ENCODE results near the gene VGLL4.

VGLL4 gene

DNA sequence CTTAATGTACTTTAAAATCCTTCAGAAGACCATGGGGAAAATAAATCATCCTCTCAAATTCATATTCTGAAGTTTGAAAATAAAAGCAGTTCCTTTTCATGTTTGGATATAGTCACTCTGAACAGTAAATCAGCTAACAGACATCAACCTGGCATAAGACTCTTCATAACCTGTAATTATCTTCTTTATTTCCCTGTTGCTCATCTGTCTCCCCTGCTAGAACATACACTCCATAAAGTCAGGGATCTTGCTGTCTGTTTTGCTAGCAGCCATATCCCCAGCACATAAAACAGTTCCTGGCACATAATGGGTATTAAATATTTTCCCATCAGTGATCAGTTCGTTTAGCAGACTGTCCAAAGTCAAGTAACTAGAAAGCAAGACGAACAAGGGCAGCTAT lies 11.2 kb downstream of the VGLL4 start:
- no peak for DNase-seq
- Histone ChIP-seq H3K4ac (ENCODE audit: low read depth, low read length) (no peak overlapping the region), H3K18ac (ENCODE audit: low read length) (no peak overlapping the region), H3K9ac (ENCODE audit: low read length) (no peak overlapping the region), H4K91ac (ENCODE audit: low read depth, low read length) (no peak overlapping the region), H3K4me2 (ENCODE audit: low read length) (no peak overlapping the region), H3K4me3 (ENCODE audit: low read depth, low read length) (no peak overlapping the region), H3K27me3 (ENCODE audit: insufficient read depth, low read length) (no peaks in the 10 kb centered on the region), H2BK120ac (ENCODE audit: insufficient read depth, low read length, poor library complexity) (no peak overlapping the region), H2BK5ac (ENCODE audit: low read depth, low read length, poor library complexity) (no peak overlapping the region), H3K36me3 (ENCODE audit: control insufficient read depth in 1 of 2, insufficient read depth in 2 of 2, low read length in 2 of 2) (no peaks in the 10 kb centered on the region), H3K23ac (ENCODE audit: low read length) (no peak overlapping the region), H3K14ac (ENCODE audit: low read length) (no peak overlapping the region), H2AK5ac (ENCODE audit: low read length) (no peak overlapping the region), H3K27ac (ENCODE audit: low read depth, low read length) (no peak overlapping the region), H3K4me1 (ENCODE audit: control insufficient read depth in 1 of 2, insufficient read depth in 2 of 2, low read length in 2 of 2) (no peaks in the 10 kb centered on the region), H2AFZ (ENCODE audit: insufficient read depth, low read length, poor library complexity) (no peak overlapping the region), H2BK12ac (ENCODE audit: low read length) (no peak overlapping the region), H3K79me1 (ENCODE audit: low read length) (no peaks in the 10 kb centered on the region), H4K12ac (ENCODE audit: low read depth, low read length) (no peak overlapping the region), H4K8ac (ENCODE audit: low read depth, low read length) (no peak overlapping the region), H3K79me2 (ENCODE audit: control insufficient read depth, insufficient read depth, low read length, poor library complexity) (peaks cover 6% of the 10 kb centered on the region), H3K9me3 (ENCODE audit: insufficient read depth, low read depth, low read length) (no peaks in the 10 kb centered on the region)
- no CpG with 5 or more reads among the region's 2 CpGs for WGBS (ENCODE audit: extremely low coverage, insufficient coverage, insufficient read length)

DNA sequence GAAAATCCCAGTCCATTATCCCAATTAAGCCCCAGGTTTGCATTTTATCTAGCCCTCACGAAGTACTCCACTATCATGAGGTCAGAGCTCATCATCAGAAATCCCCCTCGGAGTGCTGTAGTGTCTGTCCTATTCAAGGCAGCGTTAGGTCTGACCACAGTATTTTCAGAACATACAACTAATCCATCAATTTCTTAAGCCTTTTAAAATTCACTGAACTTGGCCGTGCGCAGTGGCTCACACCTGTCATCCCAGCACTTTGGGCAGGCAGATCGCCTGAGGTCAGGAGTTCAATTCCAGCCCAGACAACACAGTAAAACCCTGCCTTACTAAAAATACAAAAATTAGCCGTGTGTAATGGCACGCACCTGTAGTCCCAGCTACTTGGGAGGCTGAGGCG lies 11.9 kb downstream of the VGLL4 start:
- WGBS (ENCODE audit: extremely low coverage, insufficient coverage, insufficient read length): no CpG with 5 or more reads among the region's 9 CpGs
- no peak overlapping the region for H3K4me3 ChIP-seq (ENCODE audit: low read depth, low read length)
- H2BK120ac ChIP-seq (ENCODE audit: insufficient read depth, low read length, poor library complexity): no peak overlapping the region
- H4K12ac ChIP-seq (ENCODE audit: low read depth, low read length): no peak overlapping the region
- no peaks in the 10 kb centered on the region for H3K27me3 ChIP-seq (ENCODE audit: insufficient read depth, low read length)
- H2BK5ac ChIP-seq (ENCODE audit: low read depth, low read length, poor library complexity): no peak overlapping the region
- no peak overlapping the region for H3K18ac ChIP-seq (ENCODE audit: low read length)
- no peak overlapping the region for H3K14ac ChIP-seq (ENCODE audit: low read length)
- H3K4me1 ChIP-seq (ENCODE audit: control insufficient read depth in 1 of 2, insufficient read depth in 2 of 2, low read length in 2 of 2): no peaks in the 10 kb centered on the region
- no peak overlapping the region for H3K23ac ChIP-seq (ENCODE audit: low read length)
- H3K27ac ChIP-seq (ENCODE audit: low read depth, low read length): no peak overlapping the region
- H2AK5ac ChIP-seq (ENCODE audit: low read length): no peak overlapping the region
- no peak overlapping the region for H3K9ac ChIP-seq (ENCODE audit: low read length)
- no peak overlapping the region for H2AFZ ChIP-seq (ENCODE audit: insufficient read depth, low read length, poor library complexity)
- H4K8ac ChIP-seq (ENCODE audit: low read depth, low read length): no peak overlapping the region
- peak overlapping the region; percentile 29 for H3K4ac ChIP-seq (ENCODE audit: low read depth, low read length)
- no peak overlapping the region for H2BK12ac ChIP-seq (ENCODE audit: low read length)
- H4K91ac ChIP-seq (ENCODE audit: low read depth, low read length): no peak overlapping the region
- peaks cover 6% of the 10 kb centered on the region for H3K79me2 ChIP-seq (ENCODE audit: control insufficient read depth, insufficient read depth, low read length, poor library complexity)
- no peaks in the 10 kb centered on the region for H3K36me3 ChIP-seq (ENCODE audit: control insufficient read depth in 1 of 2, insufficient read depth in 2 of 2, low read length in 2 of 2)
- H3K79me1 ChIP-seq (ENCODE audit: low read length): no peaks in the 10 kb centered on the region
- H3K9me3 ChIP-seq (ENCODE audit: insufficient read depth, low read depth, low read length): no peaks in the 10 kb centered on the region
- DNase-seq: no peak
- H3K4me2 ChIP-seq (ENCODE audit: low read length): no peak overlapping the region

DNA sequence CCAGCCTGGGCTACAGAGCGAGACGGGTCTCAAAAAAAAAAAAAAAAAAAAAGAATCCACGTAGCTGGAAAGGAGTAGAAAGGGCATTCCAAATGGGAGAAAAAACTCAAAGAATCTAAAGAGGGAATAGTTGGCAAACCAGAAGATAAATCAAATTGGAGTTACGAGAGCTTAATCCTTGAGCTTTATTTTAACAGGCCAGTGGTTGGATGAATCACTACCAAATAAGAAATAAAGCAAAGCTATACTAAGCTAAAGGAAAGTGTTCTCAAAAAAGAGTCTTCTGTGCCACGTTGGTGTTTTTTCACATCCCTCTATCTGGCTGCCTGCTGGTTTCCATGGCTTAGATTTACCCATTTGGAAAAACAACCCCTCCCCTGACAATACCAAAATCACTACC lies 14.0 kb downstream of the VGLL4 start:
- peak in 1 of 2 donors; percentile 57 for DNase-seq
- H2BK5ac ChIP-seq (ENCODE audit: low read depth, low read length, poor library complexity): no peak overlapping the region
- H4K8ac ChIP-seq (ENCODE audit: low read depth, low read length): no peak overlapping the region
- H2BK12ac ChIP-seq (ENCODE audit: low read length): no peak overlapping the region
- H2AFZ ChIP-seq (ENCODE audit: insufficient read depth, low read length, poor library complexity): no peak overlapping the region
- H3K4me3 ChIP-seq (ENCODE audit: low read depth, low read length): no peak overlapping the region
- H3K18ac ChIP-seq (ENCODE audit: low read length): no peak overlapping the region
- H3K23ac ChIP-seq (ENCODE audit: low read length): no peak overlapping the region
- H4K12ac ChIP-seq (ENCODE audit: low read depth, low read length): no peak overlapping the region
- H3K79me1 ChIP-seq (ENCODE audit: low read length): no peaks in the 10 kb centered on the region
- no peak overlapping the region for H2AK5ac ChIP-seq (ENCODE audit: low read length)
- H4K91ac ChIP-seq (ENCODE audit: low read depth, low read length): no peak overlapping the region
- no CpG with 5 or more reads among the region's 5 CpGs for WGBS (ENCODE audit: extremely low coverage, insufficient coverage, insufficient read length)
- H3K27ac ChIP-seq (ENCODE audit: low read depth, low read length): no peak overlapping the region
- no peak overlapping the region for H3K4me2 ChIP-seq (ENCODE audit: low read length)
- H3K9ac ChIP-seq (ENCODE audit: low read length): no peak overlapping the region
- peaks cover 4% of the 10 kb centered on the region for H3K79me2 ChIP-seq (ENCODE audit: control insufficient read depth, insufficient read depth, low read length, poor library complexity)
- H3K4ac ChIP-seq (ENCODE audit: low read depth, low read length): peak overlapping the region; percentile 58
- no peaks in the 10 kb centered on the region for H3K9me3 ChIP-seq (ENCODE audit: insufficient read depth, low read depth, low read length)
- H3K36me3 ChIP-seq (ENCODE audit: control insufficient read depth in 1 of 2, insufficient read depth in 2 of 2, low read length in 2 of 2): no peaks in the 10 kb centered on the region
- peaks cover 0 to 3% of the 10 kb centered on the region in 2 experiments for H3K4me1 ChIP-seq (ENCODE audit: control insufficient read depth in 1 of 2, insufficient read depth in 2 of 2, low read length in 2 of 2)
- H3K27me3 ChIP-seq (ENCODE audit: insufficient read depth, low read length): no peaks in the 10 kb centered on the region
- H3K14ac ChIP-seq (ENCODE audit: low read length): no peak overlapping the region
- no peak overlapping the region for H2BK120ac ChIP-seq (ENCODE audit: insufficient read depth, low read length, poor library complexity)

DNA sequence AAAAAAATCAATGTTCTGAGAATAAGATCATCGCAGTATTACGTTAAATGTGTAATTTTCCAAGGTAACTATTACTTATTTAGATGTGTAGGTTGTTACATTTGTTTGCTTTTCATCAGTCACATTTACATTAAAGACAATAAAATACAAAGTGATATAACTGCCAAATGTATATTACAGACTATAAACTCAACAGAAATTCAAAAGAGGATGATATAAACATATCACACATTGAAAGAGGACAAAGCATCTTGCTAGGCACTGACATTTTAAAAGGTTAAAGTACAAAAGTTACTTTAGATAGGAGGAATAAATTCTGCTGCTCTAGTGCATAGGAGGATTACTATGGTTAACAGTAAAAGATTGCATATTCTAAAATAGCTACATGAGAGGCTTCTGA lies 16.1 kb downstream of the VGLL4 start:
- Histone ChIP-seq H3K18ac (ENCODE audit: low read length) (no peak overlapping the region), H3K9ac (ENCODE audit: low read length) (no peak overlapping the region), H3K79me2 (ENCODE audit: control insufficient read depth, insufficient read depth, low read length, poor library complexity) (peaks cover 7% of the 10 kb centered on the region), H2BK12ac (ENCODE audit: low read length) (no peak overlapping the region), H3K4me2 (ENCODE audit: low read length) (no peak overlapping the region), H3K4me3 (ENCODE audit: low read depth, low read length) (no peak overlapping the region), H3K9me3 (ENCODE audit: insufficient read depth, low read depth, low read length) (no peaks in the 10 kb centered on the region), H2AFZ (ENCODE audit: insufficient read depth, low read length, poor library complexity) (no peak overlapping the region), H2AK5ac (ENCODE audit: low read length) (no peak overlapping the region), H4K91ac (ENCODE audit: low read depth, low read length) (no peak overlapping the region), H3K23ac (ENCODE audit: low read length) (no peak overlapping the region), H3K27me3 (ENCODE audit: insufficient read depth, low read length) (no peaks in the 10 kb centered on the region), H3K4ac (ENCODE audit: low read depth, low read length) (no peak overlapping the region), H3K14ac (ENCODE audit: low read length) (no peak overlapping the region), H3K4me1 (ENCODE audit: control insufficient read depth in 1 of 2, insufficient read depth in 2 of 2, low read length in 2 of 2) (peaks cover 3 to 6% of the 10 kb centered on the region in 2 experiments), H3K27ac (ENCODE audit: low read depth, low read length) (no peak overlapping the region), H2BK5ac (ENCODE audit: low read depth, low read length, poor library complexity) (no peak overlapping the region), H4K8ac (ENCODE audit: low read depth, low read length) (no peak overlapping the region), H4K12ac (ENCODE audit: low read depth, low read length) (no peak overlapping the region), H3K79me1 (ENCODE audit: low read length) (no peaks in the 10 kb centered on the region), H2BK120ac (ENCODE audit: insufficient read depth, low read length, poor library complexity) (no peak overlapping the region), H3K36me3 (ENCODE audit: control insufficient read depth in 1 of 2, insufficient read depth in 2 of 2, low read length in 2 of 2) (no peaks in the 10 kb centered on the region)
- no peak for DNase-seq
- WGBS (ENCODE audit: extremely low coverage, insufficient coverage, insufficient read length): no CpG with 5 or more reads among the region's 2 CpGs
